GM19395 (cell line): ENCODE measurements around the gene ARSI.

Source experiments
- ATAC-seq: cut with Tn5 transposase; IDR thresholded peaks from one replicate; pipeline ENCODE4 v1.9.1; 2021; ENCODE audit warnings: mild to moderate bottlenecking, moderate library complexity; ENCODE audit not compliant: unreplicated experiment

ARSI gene

GRCh38 chr5:150309101-150309885 lies 6.6 kb upstream of the ARSI start:
- ATAC-seq = no peak

GRCh38 chr5:150307617-150308426 lies 5.1 kb upstream of the ARSI start:
- no peak for ATAC-seq

- no peak for ATAC-seq
Measured at GRCh38 chr5:150306775-150307174, 4.1 kb upstream of the ARSI start.

GRCh38 chr5:150305557-150305956 lies 2.9 kb upstream of the ARSI start:
- no peak for ATAC-seq

GRCh38 chr5:150305095-150305494 lies 2.4 kb upstream of the ARSI start:
- no peak for ATAC-seq

- no peak for ATAC-seq
Measured at GRCh38 chr5:150304481-150305081, 1.9 kb upstream of the ARSI start.

- no peak for ATAC-seq
Measured at GRCh38 chr5:150303660-150304386, 1.1 kb upstream of the ARSI start.

GRCh38 chr5:150303070-150303615 lies 438 bp upstream of the ARSI start:
- no peak for ATAC-seq

- no peak for ATAC-seq
Measured at GRCh38 chr5:150301901-150302300, 804 bp downstream of the ARSI start.

GRCh38 chr5:150301170-150301505 lies 1.6 kb downstream of the ARSI start:
- no peak for ATAC-seq

GRCh38 chr5:150300496-150301169 lies 2.1 kb downstream of the ARSI start:
- ATAC-seq = no peak

GRCh38 chr5:150299571-150300327 lies 3.0 kb downstream of the ARSI start:
- no peak for ATAC-seq

- ATAC-seq = no peak
Measured at GRCh38 chr5:150298701-150299451, 3.8 kb downstream of the ARSI start.

GRCh38 chr5:150297934-150298595 lies 4.6 kb downstream of the ARSI start:
- ATAC-seq = no peak

- no peak for ATAC-seq
Measured at GRCh38 chr5:150297236-150297890, 5.3 kb downstream of the ARSI start.

- no peak for ATAC-seq
Measured at GRCh38 chr5:150296496-150296895, 6.2 kb downstream of the ARSI start.

- ATAC-seq = no peak
Measured at GRCh38 chr5:150295741-150296486, 6.8 kb downstream of the ARSI start.
